ENCODE results near the gene CTNNBL1.

GRCh38 chr20:37821696-37822095 lies 127.9 kb downstream of the CTNNBL1 start:
- TF ChIP-seq POLR2AphosphoS5 (IDR thresholded peaks at IDR 0.05): no peak
- TF ChIP-seq CTCF (IDR thresholded peaks at IDR 0.05): no peak
- no peak for TF ChIP-seq POLR2A (IDR thresholded peaks at IDR 0.05; ENCODE audit: low read depth)
- no peak for TF ChIP-seq EP300 (IDR thresholded peaks at IDR 0.05)

All from esophagus muscularis mucosa (tissue), 4 donors.